C4-2B (cell line): ENCODE data around the gene SETBP1.

Source experiments
- ZFX ChIP-seq: fragments of 450-650 bp; IDR thresholded peaks from 2 replicates; pipeline ENCODE4 v1.6.1; 2017
- TF ChIP-seq, protein P1 (sequence below): fragments of 450-650 bp; conservative IDR thresholded peaks from 2 replicates; pipeline ENCODE4 v1.5.1; 2017; ENCODE audit warnings: mild to moderate bottlenecking

DNA sequence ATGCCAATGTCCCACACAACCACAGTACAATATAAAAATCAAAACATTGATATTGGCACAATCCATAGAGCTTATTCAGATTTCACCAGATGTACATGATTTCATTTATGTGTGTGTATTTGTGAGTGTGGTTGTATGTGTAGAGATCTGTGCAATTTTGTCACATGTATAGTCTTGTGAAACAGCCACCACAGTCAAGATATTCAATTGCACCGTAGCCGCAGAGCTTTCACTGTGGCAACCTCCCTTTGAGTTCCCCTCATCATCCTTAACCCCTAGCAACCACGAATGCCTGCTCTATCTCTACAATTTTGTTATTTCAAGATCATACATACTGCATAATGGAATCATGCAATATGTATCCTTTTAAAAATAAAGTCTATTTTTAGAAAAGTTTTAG, 391.3 kb downstream of the SETBP1 start:
- TF ChIP-seq, protein P1, sequence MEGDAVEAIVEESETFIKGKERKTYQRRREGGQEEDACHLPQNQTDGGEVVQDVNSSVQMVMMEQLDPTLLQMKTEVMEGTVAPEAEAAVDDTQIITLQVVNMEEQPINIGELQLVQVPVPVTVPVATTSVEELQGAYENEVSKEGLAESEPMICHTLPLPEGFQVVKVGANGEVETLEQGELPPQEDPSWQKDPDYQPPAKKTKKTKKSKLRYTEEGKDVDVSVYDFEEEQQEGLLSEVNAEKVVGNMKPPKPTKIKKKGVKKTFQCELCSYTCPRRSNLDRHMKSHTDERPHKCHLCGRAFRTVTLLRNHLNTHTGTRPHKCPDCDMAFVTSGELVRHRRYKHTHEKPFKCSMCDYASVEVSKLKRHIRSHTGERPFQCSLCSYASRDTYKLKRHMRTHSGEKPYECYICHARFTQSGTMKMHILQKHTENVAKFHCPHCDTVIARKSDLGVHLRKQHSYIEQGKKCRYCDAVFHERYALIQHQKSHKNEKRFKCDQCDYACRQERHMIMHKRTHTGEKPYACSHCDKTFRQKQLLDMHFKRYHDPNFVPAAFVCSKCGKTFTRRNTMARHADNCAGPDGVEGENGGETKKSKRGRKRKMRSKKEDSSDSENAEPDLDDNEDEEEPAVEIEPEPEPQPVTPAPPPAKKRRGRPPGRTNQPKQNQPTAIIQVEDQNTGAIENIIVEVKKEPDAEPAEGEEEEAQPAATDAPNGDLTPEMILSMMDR: no peak
- TF ChIP-seq ZFX: no peak
